IPS DF 6.9 (cell line): ENCODE data around the gene KRTAP10-8.
"Not testable (repeated sequence)": the region's sequence is repeated elsewhere in the genome, so short reads cannot be mapped to it uniquely, and the experiment has no call there.

Source experiments
- DNase-seq: peaks from one replicate; pipeline ENCODE4 v3.0.0-alpha.2; 2013; ENCODE audit warnings: low read depth, low spot score
- H3K27ac ChIP-seq: one replicate; pipeline ENCODE4 v1.5.1; 2013; ENCODE audit warnings: low read length, control low read depth
- H3K27me3 ChIP-seq: 2 replicates; pipeline ENCODE4 v1.6.1; 2013; ENCODE audit warnings: mild to moderate bottlenecking, low read length; ENCODE audit not compliant: control insufficient read depth, insufficient read depth
- H3K36me3 ChIP-seq: 2 replicates; pipeline ENCODE4 v1.6.1; 2013; ENCODE audit warnings: low read length; ENCODE audit not compliant: control insufficient read depth, insufficient read depth
- H3K4me1 ChIP-seq: 2 replicates; pipeline ENCODE4 v1.6.1; 2013; ENCODE audit warnings: low read length; ENCODE audit not compliant: control insufficient read depth, insufficient read depth
- H3K4me3 ChIP-seq: 2 replicates; pipeline ENCODE4 v1.5.1; 2013; ENCODE audit warnings: mild to moderate bottlenecking, low read length
- H3K9me3 ChIP-seq: 2 replicates; pipeline ENCODE4 v1.6.1; 2013; ENCODE audit warnings: low read length, inconsistent platforms; ENCODE audit not compliant: control insufficient read depth, insufficient read depth
- WGBS: extraction: QIAGEN DNeasy Blood & Tissue Kit; methylation state at CpG from one replicate; pipeline ENCODE4 v1.1.7; 2013; ENCODE audit warnings: mixed read lengths, missing lambda C conversion rate; ENCODE audit not compliant: insufficient read length, insufficient coverage; 5-methylcytosine and 5-hydroxymethylcytosine counted together

The KRTAP10-8 gene

GRCh38 chr21:44600118-44600978 lies 11.5 kb upstream of the KRTAP10-8 start, which contains the start of gene KRTAP10-7:
Gene KRTAP10-7 (plus strand): TSS chr21:44600597. CDS start chr21:44600622, 25 bp downstream.
- H3K4me1 ChIP-seq, H3K9me3 ChIP-seq, DNase-seq, H3K4me3 ChIP-seq, H3K36me3 ChIP-seq, H3K27me3 ChIP-seq, H3K27ac ChIP-seq: not testable (repeated sequence)
- WGBS, result no CpG with 5 or more reads among the region's 23 CpGs

GRCh38 chr21:44601091-44601490 lies 10.8 kb upstream of the KRTAP10-8 start:
- not testable (repeated sequence) for H3K27me3 ChIP-seq, DNase-seq

DNA sequence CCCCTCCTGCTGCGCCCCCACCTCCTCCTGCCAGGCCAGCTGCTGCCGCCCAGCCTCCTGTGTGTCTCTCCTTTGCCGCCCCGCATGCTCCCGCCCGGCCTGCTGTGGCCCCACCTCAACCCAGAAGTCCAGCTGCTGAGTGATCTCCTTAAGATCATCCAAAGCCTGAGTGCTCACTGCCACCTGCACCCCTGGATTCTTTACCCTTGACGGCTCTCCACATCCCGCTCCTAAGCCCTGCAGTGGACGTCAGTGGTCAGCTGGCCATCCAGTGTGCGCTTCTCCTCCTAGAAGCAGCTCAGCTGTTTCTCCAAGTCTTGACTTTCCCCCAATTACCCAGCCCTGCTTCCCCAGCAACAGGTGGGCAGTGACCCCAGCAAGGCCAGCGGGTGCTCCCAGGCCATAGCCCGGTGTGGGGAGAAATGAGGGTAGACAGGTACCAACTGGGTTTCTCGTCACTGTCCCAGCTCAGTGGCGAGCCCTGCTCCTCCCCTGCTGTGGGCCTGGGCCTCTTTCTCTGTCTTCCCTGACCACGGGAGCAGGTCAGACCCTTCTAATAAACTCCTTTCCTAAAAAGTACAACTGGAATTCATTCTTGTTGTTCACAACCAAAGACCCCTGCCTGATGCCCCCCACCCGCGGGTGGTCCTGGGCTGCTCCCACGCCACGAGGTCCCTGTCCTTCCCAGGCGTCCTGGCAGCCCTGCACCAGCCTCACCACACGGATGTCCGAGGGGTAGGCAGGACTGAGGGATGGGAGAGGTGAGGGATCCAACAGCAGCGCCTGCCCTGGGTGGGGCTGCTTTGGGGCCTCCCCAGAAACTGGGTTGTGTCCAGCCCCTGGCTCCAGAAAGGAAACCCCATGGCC lies 10.1 kb upstream of the KRTAP10-8 start:
- Histone ChIP-seq H3K9me3 (no peaks in the 10 kb centered on the region), H3K36me3 (no peaks in the 10 kb centered on the region), H3K4me3 (no peak overlapping the region), H3K4me1 (no peaks in the 10 kb centered on the region; the same call in 1 of the 2 replicates), H3K27ac (no peak overlapping the region), H3K27me3 (no peaks in the 10 kb centered on the region)
- DNase-seq, result no peak
- no CpG with 5 or more reads among the region's 23 CpGs for WGBS

More at GRCh38 chr21:44601091-44601490, 10.8 kb upstream of the KRTAP10-8 start:
- not testable (repeated sequence) for H3K36me3 ChIP-seq, H3K4me3 ChIP-seq, H3K27ac ChIP-seq, H3K4me1 ChIP-seq, H3K9me3 ChIP-seq
- no CpG with 5 or more reads among the region's 10 CpGs for WGBS

DNA sequence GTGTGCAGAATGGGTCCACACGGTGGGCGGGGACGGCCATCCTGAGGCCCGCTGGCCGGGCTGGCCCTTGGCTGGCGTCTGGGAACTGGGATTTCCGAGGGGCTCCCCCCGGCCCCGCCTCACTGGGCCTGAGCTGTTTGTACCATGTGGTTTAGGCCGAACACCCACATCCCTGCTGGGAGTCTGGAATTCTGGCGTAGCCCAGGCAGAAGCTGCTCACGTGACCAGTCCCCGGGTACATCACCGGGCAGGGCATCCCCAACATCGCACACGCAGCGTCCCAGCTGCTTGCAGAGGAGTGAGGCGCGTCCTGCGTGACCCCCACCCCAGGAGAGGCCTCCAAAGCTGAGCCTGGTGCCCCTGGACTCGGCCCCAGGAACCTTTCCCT lies 9.4 kb upstream of the KRTAP10-8 start:
- H3K27me3 ChIP-seq, result no peaks in the 10 kb centered on the region
- no CpG with 5 or more reads among the region's 21 CpGs for WGBS
- no peaks in the 10 kb centered on the region; the same call in 1 of the 2 replicates for H3K4me1 ChIP-seq
- no peaks in the 10 kb centered on the region for H3K9me3 ChIP-seq
- H3K36me3 ChIP-seq, result no peaks in the 10 kb centered on the region
- no peak overlapping the region for H3K4me3 ChIP-seq
- no peak overlapping the region for H3K27ac ChIP-seq
- no peak for DNase-seq

GRCh38 chr21:44603109-44603875 lies 8.6 kb upstream of the KRTAP10-8 start:
- Histone ChIP-seq H3K4me3 (no peak overlapping the region), H3K27ac (no peak overlapping the region), H3K9me3 (no peaks in the 10 kb centered on the region), H3K36me3 (no peaks in the 10 kb centered on the region), H3K27me3 (no peaks in the 10 kb centered on the region), H3K4me1 (no peaks in the 10 kb centered on the region; the same call in 1 of the 2 replicates)
- no CpG with 5 or more reads among the region's 17 CpGs for WGBS
- no peak for DNase-seq

DNA sequence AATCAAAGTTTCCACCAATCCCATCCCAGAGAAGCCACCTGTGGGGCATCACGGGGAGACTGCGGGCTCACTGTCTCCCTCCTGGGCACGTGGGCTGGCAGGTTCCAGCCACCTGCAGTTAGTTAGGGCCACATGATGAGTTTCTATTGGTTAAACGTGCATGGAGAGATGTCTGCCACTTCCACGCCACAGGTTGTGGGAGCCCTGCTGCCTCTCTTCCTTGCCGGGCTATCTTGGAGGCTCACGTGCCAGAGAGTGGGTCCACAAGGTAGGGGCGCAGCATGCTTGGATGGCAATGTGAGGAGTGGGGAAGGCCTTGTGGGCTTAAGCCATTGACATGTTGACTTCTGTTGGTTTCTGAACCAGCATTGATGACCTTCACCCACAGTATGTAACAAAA lies 8.0 kb upstream of the KRTAP10-8 start:
- Histone ChIP-seq H3K27me3 (no peaks in the 10 kb centered on the region), H3K9me3 (no peaks in the 10 kb centered on the region), H3K4me1 (no peaks in the 10 kb centered on the region; the same call in 1 of the 2 replicates), H3K36me3 (no peaks in the 10 kb centered on the region), H3K4me3 (no peak overlapping the region), H3K27ac (no peak overlapping the region)
- no CpG with 5 or more reads among the region's 8 CpGs for WGBS
- no peak for DNase-seq

GRCh38 chr21:44606495-44606894 lies 5.4 kb upstream of the KRTAP10-8 start:
- Histone ChIP-seq H3K4me3 (no peak overlapping the region), H3K4me1 (no peaks in the 10 kb centered on the region; the same call in 1 of the 2 replicates), H3K9me3 (no peaks in the 10 kb centered on the region), H3K27ac (no peak overlapping the region), H3K27me3 (no peaks in the 10 kb centered on the region), H3K36me3 (no peaks in the 10 kb centered on the region)
- no CpG with 5 or more reads among the region's 4 CpGs for WGBS
- DNase-seq, result no peak

- Histone ChIP-seq H3K9me3 (no peaks in the 10 kb centered on the region), H3K36me3 (no peaks in the 10 kb centered on the region), H3K27ac (no peak overlapping the region), H3K27me3 (no peaks in the 10 kb centered on the region), H3K4me1 (no peaks in the 10 kb centered on the region), H3K4me3 (no peak overlapping the region)
- no peak for DNase-seq
Observed at GRCh38 chr21:44609193-44609592, 2.7 kb upstream of the KRTAP10-8 start.

DNA sequence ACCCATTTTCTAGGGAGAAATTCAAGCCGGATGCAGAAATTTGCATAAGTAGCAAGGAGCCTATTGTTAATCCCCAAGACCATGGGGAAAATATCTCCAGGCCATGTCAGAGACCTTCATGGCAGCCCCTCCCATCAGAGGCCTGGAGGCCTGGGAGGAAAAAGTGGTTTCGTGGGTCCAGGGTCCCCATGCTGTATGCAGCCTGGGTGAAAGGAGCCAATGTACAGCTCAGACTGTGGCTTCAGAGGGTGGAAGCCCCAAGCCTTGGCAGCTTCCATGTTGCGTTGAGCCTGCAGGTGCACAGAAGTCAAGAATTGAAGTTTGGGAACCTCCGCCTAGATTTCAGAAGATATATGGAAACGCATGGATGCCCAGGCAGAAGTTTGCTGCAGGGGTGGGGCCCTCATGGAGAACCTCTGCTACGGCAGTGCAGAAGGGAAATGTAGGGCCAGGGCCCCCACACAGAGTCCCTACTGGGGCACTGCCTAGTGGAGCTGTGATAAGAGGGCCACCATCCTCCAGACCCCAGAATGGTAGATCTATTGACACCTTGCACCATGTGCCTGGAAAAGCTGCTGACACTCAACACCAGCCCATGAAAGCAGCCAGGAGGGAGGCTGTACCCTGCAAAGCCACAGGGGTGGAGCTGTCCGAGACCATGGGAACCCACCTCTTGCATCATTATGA lies 1.6 kb upstream of the KRTAP10-8 start:
- H3K4me3 ChIP-seq, result not testable (repeated sequence)
- no CpG with 5 or more reads among the region's 7 CpGs for WGBS

More for the DNA sequence above, 1.6 kb upstream of the KRTAP10-8 start:
- H3K27ac ChIP-seq, H3K27me3 ChIP-seq, DNase-seq, H3K9me3 ChIP-seq, H3K4me1 ChIP-seq, H3K36me3 ChIP-seq: not testable (repeated sequence)
